CD14-positive monocyte (primary cell): ENCODE data around the gene TUBA1C. TPM values are rescaled to one million over a fixed set of nuclear protein-coding genes. Genes with fewer than 3 reads are reported as not detected.

Experiments used
- DNase-seq, 3 donors: peaks; one replicate each; pipeline ENCODE4 v3.0.0-alpha.2; 2011 to 2022
- H2AFZ ChIP-seq: 2 replicates; pipeline ENCODE4 v1.6.0; 2012; ENCODE audit warnings: mild to moderate bottlenecking, low read depth, low read length, inconsistent platforms; ENCODE audit not compliant: insufficient read depth, poor library complexity, severe bottlenecking
- H3K27ac ChIP-seq, 2 donors: 1 replicate in 1 of 2; 2 replicates in 1 of 2; pipeline ENCODE4 v1.5.1; 2012 to 2013; ENCODE audit warnings: low read length in 2 of 2, control low read depth in 1 of 2, inconsistent platforms in 1 of 2, low read depth in 1 of 2, mild to moderate bottlenecking in 1 of 2
- H3K27me3 ChIP-seq, 2 donors: one replicate each; pipeline versions ENCODE4 v1.6.0 to v1.6.1; 2011 to 2013; ENCODE audit warnings: low read length in 2 of 2; ENCODE audit not compliant: control insufficient read depth in 2 of 2, insufficient read depth in 2 of 2
- H3K36me3 ChIP-seq, 2 donors: replicated peaks in 1 of 2; 1 replicate in 1 of 2; 2 replicates in 1 of 2; pipeline versions ENCODE4 v1.5.1 to v1.6.1; 2012 to 2013; ENCODE audit warnings: low read length in 2 of 2, control low read depth in 1 of 2, inconsistent platforms in 1 of 2, mild to moderate bottlenecking in 1 of 2; ENCODE audit not compliant: insufficient read depth in 2 of 2, control insufficient read depth in 1 of 2
- H3K4me1 ChIP-seq, 2 donors: 1 replicate in 1 of 2; 2 replicates in 1 of 2; pipeline versions ENCODE4 v1.5.1 to v1.6.1; 2012 to 2013; ENCODE audit warnings: low read length in 2 of 2, control low read depth in 1 of 2, inconsistent platforms in 1 of 2, mild to moderate bottlenecking in 1 of 2, moderate library complexity in 1 of 2; ENCODE audit not compliant: insufficient read depth in 2 of 2, control insufficient read depth in 1 of 2
- H3K4me2 ChIP-seq: replicated peaks from 2 replicates; pipeline ENCODE3; 2012; ENCODE audit warnings: low read length, moderate library complexity, mild to moderate bottlenecking; ENCODE audit not compliant: poor library complexity, severe bottlenecking; ENCODE audit errors: extremely low read depth
- H3K4me3 ChIP-seq, 3 experiments: fragments of 200-600 bp in 1 of 3; sonication (generic) in 1 of 3; replicated peaks in 1 of 3; 1 replicate in 2 of 3; 2 replicates in 1 of 3; pipeline ENCODE4 v1.5.1; 2011 to 2013; ENCODE audit warnings: low read length in 3 of 3, mild to moderate bottlenecking in 3 of 3, control low read depth in 2 of 3, low read depth in 2 of 3, inconsistent platforms in 1 of 3, moderate library complexity in 1 of 3
- H3K79me2 ChIP-seq: 2 replicates; pipeline ENCODE4 v1.6.0; 2012; ENCODE audit warnings: mild to moderate bottlenecking, control low read depth, inconsistent platforms, low read length, moderate library complexity; ENCODE audit not compliant: insufficient read depth
- H3K9ac ChIP-seq: 2 replicates; pipeline ENCODE4 v1.6.0; 2017; ENCODE audit warnings: low read length, mild to moderate bottlenecking; ENCODE audit not compliant: insufficient read depth, poor library complexity, severe bottlenecking
- H3K9me3 ChIP-seq, 2 donors: replicated peaks in 1 of 2; 1 replicate in 1 of 2; 2 replicates in 1 of 2; pipeline versions ENCODE4 v1.5.1 to v1.6.1; 2012 to 2013; ENCODE audit warnings: low read length in 2 of 2, control low read depth in 1 of 2; ENCODE audit not compliant: control insufficient read depth in 1 of 2, insufficient read depth in 1 of 2
- H4K20me1 ChIP-seq: 2 replicates; pipeline ENCODE4 v1.6.0; 2012; ENCODE audit warnings: mild to moderate bottlenecking, low read length, control low read depth, moderate library complexity; ENCODE audit not compliant: insufficient read depth
- H3K27ac Mint-ChIP-seq, 7 donors: one replicate each; pipeline ENCODE4 v1.8.0; 2020; ENCODE audit warnings: mild to moderate bottlenecking in 7 of 7, mixed read lengths in 7 of 7, moderate library complexity in 6 of 7, inconsistent platforms in 2 of 7
- H3K27me3 Mint-ChIP-seq, 3 donors: one replicate each; pipeline ENCODE4 v1.8.0; 2021 to 2022; ENCODE audit warnings: low read depth in 3 of 3, mild to moderate bottlenecking in 3 of 3, mixed read lengths in 3 of 3, moderate library complexity in 3 of 3, inconsistent platforms in 1 of 3
- H3K36me3 Mint-ChIP-seq, 2 donors: one replicate each; pipeline ENCODE4 v1.8.0; 2020; ENCODE audit warnings: mixed read lengths in 2 of 2, inconsistent platforms in 1 of 2, mild to moderate bottlenecking in 1 of 2
- H3K4me1 Mint-ChIP-seq: one replicate; pipeline ENCODE4 v1.8.0; 2020; ENCODE audit warnings: mild to moderate bottlenecking, mixed read lengths
- H3K4me3 Mint-ChIP-seq, 2 donors: one replicate each; pipeline ENCODE4 v1.8.0; 2020; ENCODE audit warnings: mild to moderate bottlenecking in 2 of 2, mixed read lengths in 2 of 2, moderate library complexity in 1 of 2
- H3K9me3 Mint-ChIP-seq, 7 donors: one replicate each; pipeline ENCODE4 v1.8.0; 2020 to 2022; ENCODE audit warnings: mixed read lengths in 7 of 7, mild to moderate bottlenecking in 6 of 7, moderate library complexity in 6 of 7, inconsistent platforms in 2 of 7
- WGBS: methylation state at CpG from one replicate; pipeline ENCODE4 v1.1.5; 2013; ENCODE audit warnings: missing lambda C conversion rate; ENCODE audit not compliant: insufficient coverage; 5-methylcytosine and 5-hydroxymethylcytosine counted together
- intact Hi-C, 2 donors: fragments of 100-400 bp; cut with micrococcal nuclease; formaldehyde crosslinking; loops; one replicate each; pipeline versions ENCODE4 v1.15.0 to v1.15.1; 2023
- polyA plus RNA-seq, 3 donors: library from polyadenylated mRNA; depleted of rRNA in 1 of 3; unstranded in 2 of 3; stranded (reverse) in 1 of 3; fragments of 300-500 nt in 2 of 3; fragments of >200 nt in 1 of 3; fragmentation: Illumina TruSeq in 2 of 3; gene quantifications; 1 replicate in 2 of 3; 2 replicates in 1 of 3; pipeline ENCODE4 v1.2.3, GENCODE V29; 2012 to 2021
- TF ChIP-seq, protein P1 (sequence below): fragments of 200-600 bp; IDR thresholded peaks from one replicate; pipeline ENCODE4 v1.8.0; 2022; ENCODE audit warnings: antibody characterized with exemption, mild to moderate bottlenecking

TUBA1C gene
- polyA plus RNA-seq, 3 donors, result 53.7 to 263 (median 61.0) TPM

DNA sequence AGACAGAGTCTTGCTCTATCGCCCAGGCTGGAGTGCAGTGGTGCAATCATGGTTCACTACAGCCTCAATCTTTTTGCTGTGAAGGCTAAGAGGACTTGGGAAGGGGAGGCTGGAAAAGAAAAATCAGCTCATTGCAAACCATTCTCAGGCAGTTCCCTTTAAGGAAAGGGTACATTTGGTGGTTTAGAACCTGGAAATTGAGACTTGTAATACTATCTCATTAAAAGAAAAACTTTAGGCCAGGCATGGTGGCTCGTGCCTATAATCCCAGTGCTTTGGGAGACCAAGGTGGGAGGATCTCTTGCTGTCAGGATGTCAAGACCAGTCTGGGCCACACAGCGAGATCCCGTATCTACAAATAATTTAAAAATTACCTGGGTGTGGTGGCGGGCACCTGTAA lies 21.3 kb upstream of the TUBA1C start:
- Histone ChIP-seq H4K20me1 (no peaks in the 10 kb centered on the region), H3K4me3 (no peak overlapping the region), H3K4me1 (peaks cover 21 to 26% of the 10 kb centered on the region in 2 donors), H2AFZ (no peak overlapping the region), H3K27ac (no peak overlapping the region), H3K4me2 (no peak overlapping the region), H3K79me2 (no peaks in the 10 kb centered on the region), H3K9me3 (no peaks in the 10 kb centered on the region), H3K36me3 (no peaks in the 10 kb centered on the region), H3K27me3 (no peaks in the 10 kb centered on the region), H3K9ac (no peak overlapping the region)
- intact Hi-C loops, result no loop called here
- 100% methylated on average over 3 of the region's 5 CpGs for WGBS
- peaks cover 0 to 3% (median 0%) of the 10 kb centered on the region in 7 donors for H3K9me3 Mint-ChIP-seq
- DNase-seq, result no peak
- no peaks in the 10 kb centered on the region for H3K36me3 Mint-ChIP-seq
- no peak overlapping the region for H3K4me3 Mint-ChIP-seq
- H3K4me1 Mint-ChIP-seq, result peaks cover 24% of the 10 kb centered on the region
- TF ChIP-seq, protein P1, sequence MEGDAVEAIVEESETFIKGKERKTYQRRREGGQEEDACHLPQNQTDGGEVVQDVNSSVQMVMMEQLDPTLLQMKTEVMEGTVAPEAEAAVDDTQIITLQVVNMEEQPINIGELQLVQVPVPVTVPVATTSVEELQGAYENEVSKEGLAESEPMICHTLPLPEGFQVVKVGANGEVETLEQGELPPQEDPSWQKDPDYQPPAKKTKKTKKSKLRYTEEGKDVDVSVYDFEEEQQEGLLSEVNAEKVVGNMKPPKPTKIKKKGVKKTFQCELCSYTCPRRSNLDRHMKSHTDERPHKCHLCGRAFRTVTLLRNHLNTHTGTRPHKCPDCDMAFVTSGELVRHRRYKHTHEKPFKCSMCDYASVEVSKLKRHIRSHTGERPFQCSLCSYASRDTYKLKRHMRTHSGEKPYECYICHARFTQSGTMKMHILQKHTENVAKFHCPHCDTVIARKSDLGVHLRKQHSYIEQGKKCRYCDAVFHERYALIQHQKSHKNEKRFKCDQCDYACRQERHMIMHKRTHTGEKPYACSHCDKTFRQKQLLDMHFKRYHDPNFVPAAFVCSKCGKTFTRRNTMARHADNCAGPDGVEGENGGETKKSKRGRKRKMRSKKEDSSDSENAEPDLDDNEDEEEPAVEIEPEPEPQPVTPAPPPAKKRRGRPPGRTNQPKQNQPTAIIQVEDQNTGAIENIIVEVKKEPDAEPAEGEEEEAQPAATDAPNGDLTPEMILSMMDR, result no peak
- peaks cover 2 to 7% (median 2%) of the 10 kb centered on the region in 3 donors for H3K27me3 Mint-ChIP-seq
- H3K27ac Mint-ChIP-seq, result no peak overlapping the region

DNA sequence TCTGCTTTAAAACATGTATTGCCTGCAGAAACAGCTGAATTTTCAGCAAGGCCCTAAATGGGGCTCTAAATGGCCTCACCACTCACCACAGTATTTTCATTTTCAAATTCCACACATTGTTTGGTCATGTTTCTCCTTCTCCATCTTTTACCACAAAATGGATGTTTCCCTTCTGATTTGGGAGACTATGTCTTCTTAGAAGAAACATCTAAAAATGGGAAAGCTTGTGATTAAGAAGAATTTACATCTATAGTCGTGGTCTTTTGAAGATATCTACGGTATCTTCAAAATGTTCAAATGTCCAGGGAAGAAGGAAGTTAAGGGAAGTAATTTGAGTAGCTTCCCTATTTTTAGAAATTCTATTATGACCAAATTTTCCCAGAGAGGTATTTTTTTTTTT lies 20.7 kb upstream of the TUBA1C start:
- Histone ChIP-seq H3K27ac (peak overlapping the region in 1 of 2 donors; percentile 42), H3K27me3 (no peaks in the 10 kb centered on the region), H3K9ac (no peak overlapping the region), H4K20me1 (no peaks in the 10 kb centered on the region), H3K9me3 (no peaks in the 10 kb centered on the region), H3K36me3 (no peaks in the 10 kb centered on the region), H3K4me2 (peak overlapping the region; percentile 67), H3K79me2 (no peaks in the 10 kb centered on the region), H3K4me1 (peaks cover 21 to 26% of the 10 kb centered on the region in 2 donors), H3K4me3 (peak overlapping the region in 2 of 3 experiments; percentile 19 to 60), H2AFZ (peak overlapping the region; percentile 73)
- H3K36me3 Mint-ChIP-seq, result no peaks in the 10 kb centered on the region
- intact Hi-C loops, result no loop called here
- H3K27ac Mint-ChIP-seq, result peak overlapping the region in 5 of 7 donors; percentile 67 to 74 (median 68)
- TF ChIP-seq, protein P1, result no peak
- DNase-seq, result peak in 1 of 3 donors; percentile 22
- no CpG with 5 or more reads among the region's 2 CpGs for WGBS
- H3K27me3 Mint-ChIP-seq, result peaks cover 2 to 7% (median 2%) of the 10 kb centered on the region in 3 donors
- peak overlapping the region; percentile 52 to 72 for H3K4me3 Mint-ChIP-seq
- peaks cover 0 to 3% (median 0%) of the 10 kb centered on the region in 7 donors for H3K9me3 Mint-ChIP-seq
- H3K4me1 Mint-ChIP-seq, result peaks cover 24% of the 10 kb centered on the region
